Keratinocyte (primary cell): ENCODE data around the gene RNF151. TPM values are rescaled to one million over a fixed set of nuclear protein-coding genes. Genes with fewer than 3 reads are reported as not detected.

ENCODE experiments used
- DNase-seq: peaks from one replicate; pipeline ENCODE4 v3.0.0-alpha.2; 2011; ENCODE audit warnings: low read depth, missing footprints, low spot score
- FAIRE-seq: peaks from 2 replicates; lab custom pipeline; 2011; peaks lifted over from hg19 to GRCh38; lab: Jason Lieb, UNC
- H2AFZ ChIP-seq: 2 replicates; pipeline ENCODE4 v1.6.0; 2012; ENCODE audit warnings: low read length, control low read depth, inconsistent platforms; ENCODE audit not compliant: control insufficient read depth
- H3K27ac ChIP-seq: 2 replicates; pipeline ENCODE4 v1.5.1; 2011; ENCODE audit warnings: low read length; ENCODE audit not compliant: control insufficient read depth, insufficient read depth
- H3K27me3 ChIP-seq: 3 replicates; pipeline ENCODE4 v1.6.0; 2011; ENCODE audit warnings: low read length; ENCODE audit not compliant: control insufficient read depth, insufficient read depth; ENCODE audit errors: extremely low read depth
- H3K36me3 ChIP-seq, 2 experiments: 2 replicates in 1 of 2; 3 replicates in 1 of 2; pipeline ENCODE4 v1.5.1; 2011; ENCODE audit warnings: low read length in 2 of 2, mild to moderate bottlenecking in 1 of 2; ENCODE audit not compliant: control insufficient read depth in 2 of 2, insufficient read depth in 2 of 2; ENCODE audit errors: extremely low read depth in 1 of 2
- H3K4me1 ChIP-seq: 3 replicates; pipeline ENCODE4 v1.5.1; 2011; ENCODE audit warnings: low read length; ENCODE audit not compliant: control insufficient read depth, insufficient read depth; ENCODE audit errors: extremely low read depth
- H3K4me2 ChIP-seq: 3 replicates; pipeline ENCODE4 v1.6.0; 2011; ENCODE audit warnings: low read depth, low read length; ENCODE audit not compliant: control insufficient read depth, insufficient read depth; ENCODE audit errors: extremely low read depth
- H3K4me3 ChIP-seq, 3 experiments: fragments of 200-600 bp in 1 of 3; sonication (generic) in 1 of 3; 2 replicates in 2 of 3; 3 replicates in 1 of 3; pipeline ENCODE4 v1.5.1; 2011 to 2016; ENCODE audit warnings: low read length in 3 of 3, mild to moderate bottlenecking in 3 of 3, control low read depth in 2 of 3, inconsistent platforms in 1 of 3, low read depth in 1 of 3, mixed read lengths in 1 of 3, mixed run types in 1 of 3, moderate library complexity in 1 of 3; ENCODE audit not compliant: control insufficient read depth in 2 of 3, insufficient read depth in 2 of 3; ENCODE audit errors: extremely low read depth in 1 of 3
- H3K79me2 ChIP-seq: 2 replicates; pipeline ENCODE4 v1.6.0; 2012; ENCODE audit warnings: low read length; ENCODE audit not compliant: control insufficient read depth, insufficient read depth
- H3K9ac ChIP-seq: 3 replicates; pipeline ENCODE4 v1.6.0; 2011; ENCODE audit warnings: low read length; ENCODE audit not compliant: control insufficient read depth, insufficient read depth; ENCODE audit errors: extremely low read depth
- H3K9me1 ChIP-seq: 3 replicates; pipeline ENCODE4 v1.6.0; 2011; ENCODE audit warnings: low read length; ENCODE audit not compliant: control insufficient read depth, insufficient read depth; ENCODE audit errors: extremely low read depth
- H3K9me3 ChIP-seq: 2 replicates; pipeline ENCODE4 v1.5.1; 2012; ENCODE audit warnings: low read depth, low read length; ENCODE audit not compliant: control insufficient read depth
- H4K20me1 ChIP-seq: 3 replicates; pipeline ENCODE4 v1.6.0; 2011; ENCODE audit warnings: low read length; ENCODE audit not compliant: control insufficient read depth, insufficient read depth; ENCODE audit errors: extremely low read depth
- EZH2 ChIP-seq: IDR thresholded peaks from one replicate; pipeline ENCODE4 v1.6.1; 2012; ENCODE audit warnings: inconsistent platforms, mild to moderate bottlenecking, low read length, moderate library complexity
- dilution Hi-C: fragments of 300-500 bp; cut with MboI; formaldehyde crosslinking; loops from one replicate; pipeline ENCODE4 v1.7.0; 2020; ENCODE audit warnings: low sequenced_read_pairs; ENCODE audit not compliant: extremely low pct_ligation_motif_present
- polyA plus RNA-seq, 5 experiments: library from polyadenylated mRNA; depleted of rRNA in 3 of 5; stranded (reverse) in 3 of 5; stranded (forward) in 1 of 5; unstranded in 1 of 5; fragments of >200 nt; gene quantifications; 1 replicate in 1 of 5; 2 replicates in 3 of 5; 3 replicates in 1 of 5; pipeline versions ENCODE4 v1.2.1 to v1.2.3, GENCODE V29; 2011 to 2012; ENCODE audit warnings: missing spikeins in 2 of 5, low read depth in 1 of 5, low replicate concordance in 1 of 5
- TF ChIP-seq, protein P1 (sequence below), 3 experiments: IDR thresholded peaks in 1 of 3; conservative IDR thresholded peaks in 1 of 3; optimal IDR thresholded peaks in 1 of 3; 2 replicates in 2 of 3; 3 replicates in 1 of 3; pipeline versions ENCODE3 to v1.5.1; 2011; ENCODE audit warnings: low read length in 3 of 3, mild to moderate bottlenecking in 3 of 3, moderate library complexity in 2 of 3, control low read depth in 1 of 3, inconsistent platforms in 1 of 3; ENCODE audit not compliant: insufficient read depth in 2 of 3; ENCODE audit errors: extremely low read depth in 1 of 3

Gene RNF151
- polyA plus RNA-seq, 1 donor (not counting 4 experiments of a cell fraction or from before 2014, with no cell fraction given), result not detected

DNA sequence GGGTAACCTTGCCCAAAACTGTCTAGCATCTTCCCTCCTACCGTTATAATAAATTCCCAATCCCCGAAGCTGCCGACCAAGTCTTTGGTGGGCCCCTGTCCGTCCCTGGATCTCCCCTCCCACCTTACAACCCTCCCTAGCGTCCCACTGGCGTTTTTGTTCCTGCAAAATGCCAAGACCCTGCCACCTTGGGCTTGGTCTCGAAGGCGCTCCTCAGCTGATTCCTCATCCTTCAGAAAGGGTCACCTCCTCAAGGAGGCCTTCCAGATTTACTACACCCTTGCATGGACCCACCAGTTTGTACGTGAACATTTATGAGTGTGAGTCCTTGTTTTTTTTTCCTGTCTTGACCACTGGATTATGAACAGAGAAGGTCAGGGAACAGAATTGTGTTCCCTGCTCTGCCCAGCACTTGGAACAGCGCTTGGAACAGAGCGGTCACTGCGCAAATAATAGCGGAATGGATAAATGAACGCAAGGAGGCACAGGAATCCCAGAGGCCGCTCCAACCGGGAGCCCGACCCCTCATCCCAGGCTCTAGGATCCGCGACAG, 16.4 kb downstream of the RNF151 start:
- Histone ChIP-seq H3K4me1 (peaks cover 38% of the 10 kb centered on the region), H3K9me3 (no peaks in the 10 kb centered on the region), H3K27ac (no peak overlapping the region), H4K20me1 (no peaks in the 10 kb centered on the region), H3K27me3 (peaks cover 34% of the 10 kb centered on the region), H2AFZ (no peak overlapping the region), H3K9me1 (peaks cover 2% of the 10 kb centered on the region), H3K4me2 (peak overlapping the region; percentile 92), H3K4me3 (no peak overlapping the region), H3K79me2 (peaks cover 2% of the 10 kb centered on the region), H3K36me3 (peaks cover 7 to 21% of the 10 kb centered on the region in 2 experiments), H3K9ac (no peak overlapping the region)
- TF ChIP-seq EZH2, result no peak
- TF ChIP-seq, protein P1, sequence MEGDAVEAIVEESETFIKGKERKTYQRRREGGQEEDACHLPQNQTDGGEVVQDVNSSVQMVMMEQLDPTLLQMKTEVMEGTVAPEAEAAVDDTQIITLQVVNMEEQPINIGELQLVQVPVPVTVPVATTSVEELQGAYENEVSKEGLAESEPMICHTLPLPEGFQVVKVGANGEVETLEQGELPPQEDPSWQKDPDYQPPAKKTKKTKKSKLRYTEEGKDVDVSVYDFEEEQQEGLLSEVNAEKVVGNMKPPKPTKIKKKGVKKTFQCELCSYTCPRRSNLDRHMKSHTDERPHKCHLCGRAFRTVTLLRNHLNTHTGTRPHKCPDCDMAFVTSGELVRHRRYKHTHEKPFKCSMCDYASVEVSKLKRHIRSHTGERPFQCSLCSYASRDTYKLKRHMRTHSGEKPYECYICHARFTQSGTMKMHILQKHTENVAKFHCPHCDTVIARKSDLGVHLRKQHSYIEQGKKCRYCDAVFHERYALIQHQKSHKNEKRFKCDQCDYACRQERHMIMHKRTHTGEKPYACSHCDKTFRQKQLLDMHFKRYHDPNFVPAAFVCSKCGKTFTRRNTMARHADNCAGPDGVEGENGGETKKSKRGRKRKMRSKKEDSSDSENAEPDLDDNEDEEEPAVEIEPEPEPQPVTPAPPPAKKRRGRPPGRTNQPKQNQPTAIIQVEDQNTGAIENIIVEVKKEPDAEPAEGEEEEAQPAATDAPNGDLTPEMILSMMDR (optimal IDR thresholded peaks at IDR 0.05 in 1 of 3, IDR thresholded peaks at IDR 0.05 in 1 of 3, conservative IDR thresholded peaks at IDR 0.05 in 1 of 3; ENCODE audit: extremely low read depth in 1 of 3, insufficient read depth in 2 of 3, low read length in 3 of 3), result no peak
- no peak for FAIRE-seq
- dilution Hi-C loops, result no loop called here
- no peak for DNase-seq

- no peak for DNase-seq
- Histone ChIP-seq H3K4me3 (peak within 1 kb of the TSS; percentile 59 to 90 (median 81)), H3K9ac (peak within 1 kb of the TSS; percentile 72), H2AFZ (peak within 1 kb of the TSS; percentile 56), H4K20me1 (no peaks in the 10 kb centered on the region), H3K4me1 (peaks cover 37% of the 10 kb centered on the region), H3K4me2 (peak within 1 kb of the TSS; percentile 92), H3K9me3 (no peaks in the 10 kb centered on the region), H3K27me3 (peaks cover 38% of the 10 kb centered on the region), H3K79me2 (peaks cover 2% of the 10 kb centered on the region), H3K27ac (peak within 1 kb of the TSS; percentile 8), H3K9me1 (peaks cover 2% of the 10 kb centered on the region), H3K36me3 (peaks cover 7 to 14% of the 10 kb centered on the region in 2 experiments)
- dilution Hi-C loops, result no loop called here
- FAIRE-seq, result no peak
- TF ChIP-seq EZH2, result no peak
- TF ChIP-seq, protein P1 (optimal IDR thresholded peaks at IDR 0.05 in 1 of 3, IDR thresholded peaks at IDR 0.05 in 1 of 3, conservative IDR thresholded peaks at IDR 0.05 in 1 of 3; ENCODE audit: extremely low read depth in 1 of 3, insufficient read depth in 2 of 3, low read length in 3 of 3), result peak in 2 of 3 experiments; percentile 1 to 66
Measured at GRCh38 chr16:1983544-1984346, 17.1 kb downstream of the RNF151 start, which contains the start of gene GFER. TSS of gene GFER (plus strand) at chr16:1984193. CDS start at chr16:1984219, 26 bp downstream.
